Measurements from ENCODE around the gene GPR35.

DNA sequence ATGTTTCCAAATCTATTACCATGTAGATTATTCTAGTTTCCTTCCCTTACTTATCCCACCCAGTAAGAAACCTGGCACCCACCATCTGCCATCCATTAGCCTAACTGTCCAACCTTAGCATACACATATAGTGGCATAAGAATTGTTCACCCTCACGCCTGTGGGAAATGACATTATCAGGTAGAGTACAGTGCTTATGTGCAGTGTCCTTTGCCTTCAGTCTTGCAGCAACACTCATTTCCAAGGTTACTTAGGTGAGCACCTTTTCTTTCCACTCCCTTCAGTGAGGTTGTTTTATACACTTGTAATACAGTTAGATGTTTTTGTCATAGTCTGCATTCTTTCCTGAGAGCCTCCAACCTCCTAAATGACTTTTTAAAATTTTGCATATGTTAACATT, 39.3 kb downstream of the GPR35 start:
- TF ChIP-seq, protein P1, sequence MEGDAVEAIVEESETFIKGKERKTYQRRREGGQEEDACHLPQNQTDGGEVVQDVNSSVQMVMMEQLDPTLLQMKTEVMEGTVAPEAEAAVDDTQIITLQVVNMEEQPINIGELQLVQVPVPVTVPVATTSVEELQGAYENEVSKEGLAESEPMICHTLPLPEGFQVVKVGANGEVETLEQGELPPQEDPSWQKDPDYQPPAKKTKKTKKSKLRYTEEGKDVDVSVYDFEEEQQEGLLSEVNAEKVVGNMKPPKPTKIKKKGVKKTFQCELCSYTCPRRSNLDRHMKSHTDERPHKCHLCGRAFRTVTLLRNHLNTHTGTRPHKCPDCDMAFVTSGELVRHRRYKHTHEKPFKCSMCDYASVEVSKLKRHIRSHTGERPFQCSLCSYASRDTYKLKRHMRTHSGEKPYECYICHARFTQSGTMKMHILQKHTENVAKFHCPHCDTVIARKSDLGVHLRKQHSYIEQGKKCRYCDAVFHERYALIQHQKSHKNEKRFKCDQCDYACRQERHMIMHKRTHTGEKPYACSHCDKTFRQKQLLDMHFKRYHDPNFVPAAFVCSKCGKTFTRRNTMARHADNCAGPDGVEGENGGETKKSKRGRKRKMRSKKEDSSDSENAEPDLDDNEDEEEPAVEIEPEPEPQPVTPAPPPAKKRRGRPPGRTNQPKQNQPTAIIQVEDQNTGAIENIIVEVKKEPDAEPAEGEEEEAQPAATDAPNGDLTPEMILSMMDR (conservative IDR thresholded peaks at IDR 0.05 in 1 of 2, IDR thresholded peaks at IDR 0.05 in 1 of 2; ENCODE audit: low read depth in 1 of 2, low read length in 2 of 2) = no peak
- TF ChIP-seq EZH2 (IDR thresholded peaks at IDR 0.05; ENCODE audit: low read length, missing control alignments) = no peak
